ENCODE results near the gene CD109.
A peak's percentile ranks its signal among the peaks of the same experiment; 100 is the strongest.
"Not testable (repeated sequence)": the region's sequence is repeated elsewhere in the genome, so short reads cannot be mapped to it uniquely, and the experiment has no call there.

Gene CD109

GRCh38 chr6:73800997-73801396, 105.0 kb downstream of the CD109 start:
- Histone ChIP-seq H3K4me1 (no peaks in the 10 kb centered on the region), H3K9me3 (no peaks in the 10 kb centered on the region), H3K27me3 (ENCODE audit: low read depth) (no peaks in the 10 kb centered on the region), H3K4me3 (no peak overlapping the region), H3K36me3 (replicated peaks) (no peaks in the 10 kb centered on the region)
- DNase-seq (ENCODE audit: low spot score in 2 of 2) = no peak
- in situ Hi-C loops (cut with MboI; ENCODE audit: low sequenced_read_pairs) = no loop called here

DNA sequence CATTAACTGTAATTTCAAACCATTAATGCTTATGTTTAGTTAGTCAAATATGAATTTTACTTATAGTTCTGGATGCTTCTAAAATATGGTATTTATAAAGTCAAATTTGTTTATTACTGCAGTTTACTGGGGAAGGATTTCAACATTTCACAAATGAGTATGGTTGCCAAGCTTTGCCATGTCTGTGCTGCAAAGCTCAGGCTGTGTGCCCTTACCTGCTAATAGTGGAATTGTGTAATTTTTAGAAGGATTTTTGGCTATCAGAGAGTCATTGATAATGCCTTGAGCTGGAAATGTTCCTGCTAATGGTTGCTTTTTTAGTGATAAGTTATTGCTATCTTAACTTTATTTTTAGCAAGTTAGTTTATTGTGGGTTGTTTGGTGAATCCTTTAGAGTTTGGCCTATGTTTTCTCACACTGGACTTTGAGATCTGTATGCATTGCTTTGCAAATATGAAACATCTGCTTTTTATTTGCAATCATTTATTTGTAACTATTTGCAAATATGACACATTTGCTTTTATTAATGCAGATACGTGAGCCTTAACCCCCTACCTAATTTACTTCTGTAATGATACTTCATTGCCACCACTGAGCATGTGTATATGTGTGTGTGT, 105.8 kb downstream of the CD109 start:
- H3K27me3 ChIP-seq (ENCODE audit: low read depth) = no peaks in the 10 kb centered on the region
- H3K36me3 ChIP-seq (replicated peaks) = no peaks in the 10 kb centered on the region
- no peaks in the 10 kb centered on the region for H3K4me1 ChIP-seq
- in situ Hi-C loops (cut with MboI; ENCODE audit: low sequenced_read_pairs) = no loop called here
- no peak overlapping the region for H3K4me3 ChIP-seq
- no peaks in the 10 kb centered on the region for H3K9me3 ChIP-seq
- no peak for DNase-seq (ENCODE audit: low spot score in 2 of 2)

DNA sequence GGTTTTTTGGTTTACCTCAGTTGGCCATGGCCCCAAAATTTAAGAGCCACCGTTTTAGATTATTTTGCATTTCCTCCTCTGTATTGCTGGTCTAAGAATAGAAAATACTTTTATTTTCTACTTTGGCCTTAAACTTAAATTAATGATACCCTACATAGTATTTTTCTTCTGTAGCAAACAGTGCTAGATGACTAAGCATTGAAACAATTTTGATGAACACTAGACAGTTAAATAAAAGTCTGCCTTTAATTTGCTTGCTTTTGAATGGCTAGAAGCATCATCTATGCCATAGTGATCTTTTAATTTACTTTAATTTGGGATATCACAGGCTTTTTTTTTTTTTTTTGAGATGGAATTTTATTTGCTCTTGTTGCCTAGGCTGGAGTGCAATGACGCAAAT, 106.4 kb downstream of the CD109 start:
- Histone ChIP-seq H3K36me3 (replicated peaks) (no peaks in the 10 kb centered on the region), H3K4me3 (no peak overlapping the region), H3K27me3 (ENCODE audit: low read depth) (no peaks in the 10 kb centered on the region), H3K9me3 (no peaks in the 10 kb centered on the region), H3K4me1 (no peaks in the 10 kb centered on the region)
- no peak for DNase-seq (ENCODE audit: low spot score in 2 of 2)
- in situ Hi-C loops (cut with MboI; ENCODE audit: low sequenced_read_pairs) = no loop called here

GRCh38 chr6:73803562-73804241, 107.7 kb downstream of the CD109 start:
- in situ Hi-C loops (cut with MboI; ENCODE audit: low sequenced_read_pairs) = no loop called here
- peak; percentile 41 to 70 for DNase-seq (ENCODE audit: low spot score in 2 of 2)
- no peaks in the 10 kb centered on the region for H3K9me3 ChIP-seq

DNA sequence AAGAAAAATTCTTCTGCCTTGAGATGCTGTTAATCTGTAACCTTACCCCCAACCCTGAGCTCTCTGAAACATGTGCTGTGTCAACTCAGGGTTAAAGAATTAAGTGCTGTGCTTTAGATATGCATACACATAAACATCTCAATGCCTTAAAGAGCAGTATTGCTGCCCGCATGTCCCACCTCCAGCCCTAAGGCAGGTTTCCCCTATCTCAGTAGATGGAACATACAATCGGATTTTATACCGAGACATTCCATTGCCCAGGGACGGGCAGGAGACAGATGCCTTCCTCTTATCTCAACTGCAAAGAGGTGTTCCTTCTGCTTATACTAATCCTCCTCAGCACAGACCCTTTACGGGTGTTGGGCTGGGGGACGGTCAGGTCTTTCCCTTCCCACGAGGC, 109.2 kb downstream of the CD109 start:
- H3K4me3 ChIP-seq; H3K36me3 ChIP-seq (replicated peaks); H3K4me1 ChIP-seq; DNase-seq (ENCODE audit: low spot score in 2 of 2); H3K27me3 ChIP-seq (ENCODE audit: low read depth); in situ Hi-C loops (cut with MboI; ENCODE audit: low sequenced_read_pairs); H3K9me3 ChIP-seq: not testable (repeated sequence)

More at GRCh38 chr6:73803562-73804241, 107.7 kb downstream of the CD109 start:
- Histone ChIP-seq H3K4me3 (no peak overlapping the region), H3K27me3 (ENCODE audit: low read depth) (no peaks in the 10 kb centered on the region), H3K36me3 (replicated peaks) (no peaks in the 10 kb centered on the region), H3K4me1 (no peaks in the 10 kb centered on the region)

GRCh38 chr6:73805982-73806381, 110.0 kb downstream of the CD109 start:
- H3K4me3 ChIP-seq; H3K27me3 ChIP-seq (ENCODE audit: low read depth); H3K36me3 ChIP-seq (replicated peaks); DNase-seq (ENCODE audit: low spot score in 2 of 2); in situ Hi-C loops (cut with MboI; ENCODE audit: low sequenced_read_pairs); H3K9me3 ChIP-seq; H3K4me1 ChIP-seq: not testable (repeated sequence)

- no peaks in the 10 kb centered on the region for H3K9me3 ChIP-seq
- H3K4me3 ChIP-seq = no peak overlapping the region
- H3K36me3 ChIP-seq (replicated peaks) = no peaks in the 10 kb centered on the region
- in situ Hi-C loops (cut with MboI; ENCODE audit: low sequenced_read_pairs) = no loop called here
- no peaks in the 10 kb centered on the region for H3K27me3 ChIP-seq (ENCODE audit: low read depth)
- H3K4me1 ChIP-seq = no peaks in the 10 kb centered on the region
- no peak for DNase-seq (ENCODE audit: low spot score in 2 of 2)
Observed at GRCh38 chr6:73811706-73812105, 115.7 kb downstream of the CD109 start.

- H3K9me3 ChIP-seq = no peaks in the 10 kb centered on the region
- in situ Hi-C loops (cut with MboI; ENCODE audit: low sequenced_read_pairs) = no loop called here
- H3K4me3 ChIP-seq = no peak overlapping the region
- DNase-seq (ENCODE audit: low spot score in 2 of 2) = no peak
- H3K27me3 ChIP-seq (ENCODE audit: low read depth) = no peaks in the 10 kb centered on the region
- H3K4me1 ChIP-seq = no peaks in the 10 kb centered on the region
- H3K36me3 ChIP-seq (replicated peaks) = no peaks in the 10 kb centered on the region
Observed at GRCh38 chr6:73817253-73817652, 121.2 kb downstream of the CD109 start.

GRCh38 chr6:73823046-73823735, 127.2 kb downstream of the CD109 start:
- Histone ChIP-seq H3K4me1 (no peaks in the 10 kb centered on the region), H3K36me3 (replicated peaks) (no peaks in the 10 kb centered on the region), H3K27me3 (ENCODE audit: low read depth) (no peaks in the 10 kb centered on the region), H3K4me3 (no peak overlapping the region), H3K9me3 (no peaks in the 10 kb centered on the region)
- in situ Hi-C loops (cut with MboI; ENCODE audit: low sequenced_read_pairs) = no loop called here
- no peak for DNase-seq (ENCODE audit: low spot score in 2 of 2)

DNA sequence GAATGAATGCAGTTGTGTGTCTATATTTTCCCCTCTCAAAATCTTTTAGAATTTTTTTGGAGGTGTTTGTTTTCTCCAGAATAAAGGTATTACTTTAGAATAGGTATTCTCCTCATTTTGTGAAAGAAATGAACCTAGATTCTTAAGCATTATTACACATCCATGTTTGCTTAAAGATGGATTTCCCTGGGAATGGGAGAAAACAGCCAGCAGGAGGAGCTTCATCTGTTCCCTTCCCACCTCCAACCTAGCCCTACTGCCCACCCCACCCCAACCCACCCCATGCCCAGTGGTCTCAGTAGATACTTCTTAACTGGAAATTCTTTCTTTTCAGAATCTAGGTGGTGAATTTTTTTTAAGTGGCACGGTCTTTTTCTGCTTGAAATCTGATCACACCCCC, 127.8 kb downstream of the CD109 start:
- H3K4me3 ChIP-seq = no peak overlapping the region
- H3K9me3 ChIP-seq = no peaks in the 10 kb centered on the region
- no peaks in the 10 kb centered on the region for H3K36me3 ChIP-seq (replicated peaks)
- no peaks in the 10 kb centered on the region for H3K4me1 ChIP-seq
- H3K27me3 ChIP-seq (ENCODE audit: low read depth) = no peaks in the 10 kb centered on the region
- no peak for DNase-seq (ENCODE audit: low spot score in 2 of 2)
- in situ Hi-C loops (cut with MboI; ENCODE audit: low sequenced_read_pairs) = no loop called here

DNA sequence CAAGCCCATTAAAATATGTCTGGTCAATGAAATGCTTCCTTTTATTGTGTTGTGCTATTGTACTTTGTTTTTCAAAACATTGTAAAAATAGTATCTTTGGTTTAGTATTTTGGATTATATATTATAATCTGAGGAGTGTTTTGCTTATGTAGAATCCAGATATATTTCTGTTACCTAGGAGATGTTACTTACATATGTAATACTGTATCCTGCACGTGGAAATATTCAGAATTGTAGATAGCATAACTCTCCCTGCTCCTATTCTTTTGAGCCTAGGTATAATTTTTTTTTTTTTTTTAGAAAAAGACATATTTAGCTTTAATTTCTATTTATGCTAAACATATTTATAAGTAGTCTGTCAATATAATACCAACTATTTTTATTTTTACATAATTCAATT, 130.6 kb downstream of the CD109 start:
- Histone ChIP-seq H3K9me3 (no peaks in the 10 kb centered on the region), H3K4me1 (no peaks in the 10 kb centered on the region), H3K27me3 (ENCODE audit: low read depth) (no peaks in the 10 kb centered on the region), H3K36me3 (replicated peaks) (no peaks in the 10 kb centered on the region), H3K4me3 (no peak overlapping the region)
- in situ Hi-C loops (cut with MboI; ENCODE audit: low sequenced_read_pairs) = no loop called here
- DNase-seq (ENCODE audit: low spot score in 2 of 2) = no peak

- in situ Hi-C loops (cut with MboI; ENCODE audit: low sequenced_read_pairs) = no loop called here
- DNase-seq (ENCODE audit: low spot score in 2 of 2) = no peak
- Histone ChIP-seq H3K9me3 (no peaks in the 10 kb centered on the region), H3K27me3 (ENCODE audit: low read depth) (no peaks in the 10 kb centered on the region), H3K4me1 (no peaks in the 10 kb centered on the region), H3K36me3 (replicated peaks) (no peaks in the 10 kb centered on the region), H3K4me3 (no peak overlapping the region)
Observed at GRCh38 chr6:73830119-73830518, 134.1 kb downstream of the CD109 start.

DNA sequence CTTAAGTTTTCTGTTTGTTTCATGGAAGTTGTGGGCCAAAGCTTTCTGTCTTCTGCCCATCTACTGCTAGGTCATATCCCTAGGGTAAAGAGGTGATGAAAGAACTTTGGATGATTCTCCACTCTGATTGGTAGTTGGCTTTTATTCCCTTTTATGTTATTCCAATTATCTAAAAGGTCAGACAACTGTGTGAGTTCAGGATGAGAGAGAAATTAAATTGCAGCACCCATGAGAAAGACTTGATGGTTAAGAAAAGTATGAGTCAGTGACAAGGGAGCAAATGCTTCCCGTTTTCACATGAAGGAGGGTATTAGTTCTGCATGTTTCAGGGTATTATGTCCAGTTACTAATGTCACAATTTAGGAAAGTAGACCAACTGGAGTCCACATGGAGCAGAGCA, 136.3 kb downstream of the CD109 start:
- H3K9me3 ChIP-seq = no peaks in the 10 kb centered on the region
- H3K27me3 ChIP-seq (ENCODE audit: low read depth) = no peaks in the 10 kb centered on the region
- DNase-seq (ENCODE audit: low spot score in 2 of 2) = no peak
- H3K36me3 ChIP-seq (replicated peaks) = no peaks in the 10 kb centered on the region
- in situ Hi-C loops (cut with MboI; ENCODE audit: low sequenced_read_pairs) = no loop called here
- no peaks in the 10 kb centered on the region for H3K4me1 ChIP-seq
- no peak overlapping the region for H3K4me3 ChIP-seq

GRCh38 chr6:73844696-73845095, 148.7 kb downstream of the CD109 start:
- DNase-seq (ENCODE audit: low spot score in 2 of 2); H3K27me3 ChIP-seq (ENCODE audit: low read depth); in situ Hi-C loops (cut with MboI; ENCODE audit: low sequenced_read_pairs); H3K4me3 ChIP-seq; H3K4me1 ChIP-seq; H3K36me3 ChIP-seq (replicated peaks); H3K9me3 ChIP-seq: not testable (repeated sequence)

Measured in HAP-1 (cell line).